PC-3 (cell line): ENCODE results near the gene HOXC9. TPM values are rescaled to one million over a fixed set of nuclear protein-coding genes. Genes with fewer than 3 reads are reported as not detected.
A peak's percentile ranks its signal among the peaks of the same experiment; 100 is the strongest.

ENCODE experiments used
- ATAC-seq: fragments of 200-7000 bp; cut with Tn5 transposase; 2 replicates; pipeline ENCODE4 v1.9.1; 2020; ENCODE audit warnings: mild to moderate bottlenecking, moderate library complexity
- BruUV-seq: library from RNA; stranded (reverse); fragments of 400-500 nt; replicated peaks from 2 replicates; lab custom pipeline; 2021; lab: Mats Ljungman, UMichigan
- CTCF ChIA-PET: fragments of 300-600 bp; sonication (Branson Sonifier 250); formaldehyde crosslinking; loops from one replicate; lab custom pipeline; 2022; ENCODE audit warnings: antibody characterized with exemption; lab: Charles Lee
- POLR2A ChIA-PET: fragments of 300-600 bp; sonication (Branson Sonifier 250); formaldehyde crosslinking; loops from one replicate; lab custom pipeline; 2022; ENCODE audit warnings: antibody characterized with exemption; ENCODE audit not compliant: unreplicated experiment; lab: Charles Lee
- DNase-seq: peaks from one replicate; pipeline ENCODE4 v3.0.0-alpha.2; 2015
- H2AFZ ChIP-seq: fragments of 300-600 bp; sonication (generic); 2 replicates; pipeline ENCODE4 v1.6.0; 2016; ENCODE audit warnings: antibody characterized with exemption, low read length
- H3F3A ChIP-seq: fragments of 300-600 bp; sonication (generic); one replicate; pipeline ENCODE4 v1.6.0; 2017; ENCODE audit warnings: antibody characterized with exemption, low read length, control low read depth, mild to moderate bottlenecking; ENCODE audit not compliant: unreplicated experiment
- H3K27ac ChIP-seq: fragments of 300-600 bp; sonication (generic); 2 replicates; pipeline ENCODE4 v1.5.1; 2016; ENCODE audit warnings: mild to moderate bottlenecking, low read length
- H3K27me3 ChIP-seq: fragments of 300-600 bp; sonication (generic); 2 replicates; pipeline ENCODE4 v1.6.1; 2016; ENCODE audit warnings: low read length, mixed read lengths
- H3K36me3 ChIP-seq: fragments of 300-600 bp; sonication (generic); 2 replicates; pipeline ENCODE4 v1.6.1; 2016; ENCODE audit warnings: low read depth, mixed run types, low read length, mixed read lengths
- H3K4me1 ChIP-seq: fragments of 300-600 bp; sonication (generic); 2 replicates; pipeline ENCODE4 v1.5.1; 2016; ENCODE audit warnings: low read length; ENCODE audit not compliant: insufficient read depth
- H3K4me2 ChIP-seq: fragments of 300-600 bp; sonication (generic); 2 replicates; pipeline ENCODE4 v1.6.0; 2016; ENCODE audit warnings: low read length
- H3K4me3 ChIP-seq: fragments of 300-600 bp; sonication (generic); 2 replicates; pipeline ENCODE4 v1.5.1; 2016; ENCODE audit warnings: mild to moderate bottlenecking, low read length, mixed read lengths
- H3K79me2 ChIP-seq: fragments of 300-600 bp; sonication (generic); 2 replicates; pipeline ENCODE4 v1.6.1; 2017; ENCODE audit warnings: low read length, mixed read lengths
- H3K9ac ChIP-seq: fragments of 300-600 bp; sonication (generic); 2 replicates; pipeline ENCODE4 v1.6.0; 2016; ENCODE audit warnings: mild to moderate bottlenecking, low read length
- H3K9me2 ChIP-seq: fragments of 300-600 bp; sonication (generic); replicated peaks from 2 replicates; pipeline ENCODE4 v1.6.1; 2016; ENCODE audit warnings: mixed run types, low read length, mixed read lengths
- H3K9me3 ChIP-seq: fragments of 300-600 bp; sonication (generic); 2 replicates; pipeline ENCODE4 v1.6.1; 2016; ENCODE audit warnings: low read length, mixed read lengths
- H4K20me1 ChIP-seq: fragments of 300-600 bp; sonication (generic); 2 replicates; pipeline ENCODE4 v1.6.1; 2016; ENCODE audit warnings: low read length, mixed read lengths
- CTCF ChIP-seq: fragments of 300-600 bp; sonication (generic); conservative IDR thresholded peaks from 2 replicates; pipeline ENCODE4 v1.5.1; 2017; ENCODE audit warnings: antibody characterized with exemption, low read depth, mild to moderate bottlenecking, low read length
- EZH2 ChIP-seq: fragments of 300-600 bp; sonication (generic); IDR thresholded peaks from one replicate; pipeline ENCODE4 v1.6.1; 2017; ENCODE audit warnings: antibody characterized with exemption, mild to moderate bottlenecking, low read length; ENCODE audit not compliant: unreplicated experiment
- EZH2phosphoT487 ChIP-seq: fragments of 300-600 bp; sonication (generic); IDR thresholded peaks from 2 replicates; pipeline ENCODE4 v1.6.1; 2018; ENCODE audit warnings: mild to moderate bottlenecking, antibody characterized with exemption, low read length, borderline replicate concordance
- intact Hi-C: fragments of 100-400 bp; cut with micrococcal nuclease; formaldehyde crosslinking; loops from 2 replicates; pipeline ENCODE4 v1.9.0; 2023
- total RNA-seq: library from RNA; depleted of rRNA; stranded (reverse); fragments of >200 nt; gene quantifications from 2 replicates; pipeline ENCODE4 v1.2.3, GENCODE V29; 2014

The HOXC9 gene
- total RNA-seq, 1 experiment from 2014 or later, result 1.5 TPM

GRCh38 chr12:54049108-54049507 lies 49.1 kb downstream of the HOXC9 start:
- H2AFZ ChIP-seq, result no peak overlapping the region
- ChIA-PET POLR2A (no interaction called here), CTCF (no interaction called here)
- H3K4me1 ChIP-seq, result peaks cover 17% of the 10 kb centered on the region
- H3K79me2 ChIP-seq, result no peaks in the 10 kb centered on the region
- H3K4me3 ChIP-seq, result no peak overlapping the region
- H3K4me2 ChIP-seq, result no peak overlapping the region
- no peaks in the 10 kb centered on the region for H4K20me1 ChIP-seq
- H3K9me2 ChIP-seq, result no peaks in the 10 kb centered on the region
- no peak overlapping the region for H3K9ac ChIP-seq
- ATAC-seq (no peak), DNase-seq (no peak)
- intact Hi-C loops, result no loop called here
- H3K27me3 ChIP-seq, result peaks cover 8% of the 10 kb centered on the region; the same call in 1 of the 2 replicates
- H3K36me3 ChIP-seq, result no peaks in the 10 kb centered on the region
- TF ChIP-seq EZH2, result no peak
- TF ChIP-seq CTCF, result no peak
- no peak for TF ChIP-seq EZH2phosphoT487
- BruUV-seq, result no TSS peak
- no peak overlapping the region for H3K27ac ChIP-seq
- H3K9me3 ChIP-seq, result no peaks in the 10 kb centered on the region
- no peaks in the 10 kb centered on the region for H3F3A ChIP-seq

DNA sequence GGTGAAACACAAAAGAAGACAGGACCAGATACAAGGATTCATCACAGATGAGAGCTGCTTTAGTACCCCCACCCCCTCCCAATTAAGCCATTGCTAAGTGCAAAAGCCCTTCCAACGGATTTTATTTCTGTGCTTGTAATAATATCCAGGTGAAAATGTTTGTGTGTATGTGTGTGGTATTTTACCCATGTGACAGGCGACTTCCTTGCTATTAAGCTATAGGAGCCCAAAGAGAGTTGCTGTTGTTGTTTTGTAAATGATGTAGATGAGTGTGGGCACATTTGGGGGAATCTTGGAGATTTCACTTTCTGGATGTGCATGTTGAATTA lies 50.5 kb downstream of the HOXC9 start:
- Histone ChIP-seq H3K9me3 (no peaks in the 10 kb centered on the region), H3K4me2 (no peak overlapping the region), H2AFZ (no peak overlapping the region), H4K20me1 (no peaks in the 10 kb centered on the region), H3K9ac (no peak overlapping the region), H3K36me3 (no peaks in the 10 kb centered on the region), H3K4me1 (peaks cover 17% of the 10 kb centered on the region), H3K27ac (no peak overlapping the region), H3K9me2 (no peaks in the 10 kb centered on the region), H3K27me3 (peaks cover 8% of the 10 kb centered on the region; the same call in 1 of the 2 replicates), H3K79me2 (no peaks in the 10 kb centered on the region), H3F3A (no peaks in the 10 kb centered on the region), H3K4me3 (no peak overlapping the region)
- ChIA-PET CTCF (interaction anchor here (0.6 kb wide), 1 partner anchor 18 kb away, joined by 4 read pairs; no protein-coding TSS in a partner anchor), POLR2A (interaction anchor here (0.6 to 0.7 kb wide), 3 partner anchors 253 to 925 kb away, joined by 4 to 15 read pairs (median 5); no protein-coding TSS in a partner anchor)
- BruUV-seq, result no TSS peak
- ATAC-seq (no peak), DNase-seq (no peak)
- no peak for TF ChIP-seq EZH2
- intact Hi-C loops, result no loop called here

DNA sequence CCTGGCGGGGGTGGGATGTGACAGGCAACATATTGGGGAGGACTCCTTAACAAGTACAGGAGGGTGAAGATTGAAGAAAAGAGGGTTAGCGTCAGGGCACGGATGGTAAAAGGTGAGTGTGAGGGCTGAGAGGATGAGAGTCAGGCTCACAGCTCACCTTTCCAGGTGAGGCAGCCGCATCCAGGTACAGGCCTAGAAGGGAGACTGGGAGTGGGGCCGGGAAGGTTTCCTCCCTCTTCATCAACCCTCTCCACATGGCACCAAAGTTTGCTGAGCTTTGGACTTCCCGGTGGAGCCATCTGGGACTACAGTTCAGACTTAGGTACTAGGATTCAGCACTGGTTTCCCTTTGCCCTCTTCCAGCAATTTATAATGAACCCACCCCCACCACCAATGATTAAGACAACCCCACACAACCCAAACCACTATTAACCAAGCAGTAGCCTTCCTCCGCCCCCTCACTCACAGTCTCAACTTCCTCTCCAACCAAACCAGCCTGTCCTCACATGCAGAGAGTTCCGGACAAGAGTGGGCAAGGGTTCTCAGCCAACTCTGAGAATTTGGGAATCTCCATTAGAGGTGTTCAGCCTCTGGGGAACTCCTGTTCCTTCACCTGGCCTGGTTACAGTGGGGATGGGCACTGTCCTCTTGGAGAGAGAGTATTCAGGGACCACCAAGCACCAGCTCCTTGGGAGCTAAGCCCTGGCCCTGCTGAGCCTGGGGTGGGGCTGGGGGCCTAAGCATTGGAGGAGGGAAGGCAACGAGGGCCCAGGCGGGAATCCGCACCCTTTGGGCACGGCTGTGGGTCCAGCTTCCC lies 51.3 kb downstream of the HOXC9 start:
- Histone ChIP-seq H3K9me3 (no peaks in the 10 kb centered on the region), H3K27ac (no peak overlapping the region), H3K9ac (no peak overlapping the region), H3F3A (no peaks in the 10 kb centered on the region), H2AFZ (peak overlapping the region; percentile 64; the same call in 1 of the 2 replicates), H3K4me1 (peaks cover 17% of the 10 kb centered on the region), H3K27me3 (peaks cover 8% of the 10 kb centered on the region; the same call in 1 of the 2 replicates), H4K20me1 (no peaks in the 10 kb centered on the region), H3K36me3 (no peaks in the 10 kb centered on the region), H3K4me3 (peak overlapping the region; percentile 57; the same call in 1 of the 2 replicates), H3K4me2 (peak overlapping the region; percentile 82), H3K9me2 (no peaks in the 10 kb centered on the region), H3K79me2 (no peaks in the 10 kb centered on the region)
- no peak; the same call in 1 of the 2 replicates for ATAC-seq
- POLR2A ChIA-PET, result interaction anchor here (0.6 to 0.7 kb wide), 2 partner anchors 253 to 924 kb away, joined by 4 to 15 read pairs; no protein-coding TSS in a partner anchor
- no peak for DNase-seq
- no TSS peak for BruUV-seq
- TF ChIP-seq CTCF (no peak), EZH2phosphoT487 (no peak), EZH2 (no peak)
- intact Hi-C loops, result no loop called here
- CTCF ChIA-PET, result interaction anchor here (0.6 kb wide), 1 partner anchor 19 kb away, joined by 4 read pairs; no protein-coding TSS in a partner anchor
